Measurements from ENCODE around the gene ZSWIM8. TPM values are rescaled to one million over a fixed set of nuclear protein-coding genes. Genes with fewer than 3 reads are reported as not detected.
"Not testable (repeated sequence)": the region's sequence is repeated elsewhere in the genome, so short reads cannot be mapped to it uniquely, and the experiment has no call there.

Gene ZSWIM8
- total RNA-seq, 1 experiment from 2014 or later: 59.1 TPM

GRCh38 chr10:73786512-73786885 is 1.1 kb downstream of the ZSWIM8 start (continued):
- TF ChIP-seq ZSCAN18 (CRISPR knock-in tag; IDR thresholded peaks at IDR 0.05) (no peak), FOXP1 (CRISPR knock-in tag; IDR thresholded peaks at IDR 0.05; ENCODE audit: borderline replicate concordance) (no peak), MXD4 (CRISPR knock-in tag; IDR thresholded peaks at IDR 0.05; ENCODE audit: borderline replicate concordance) (no peak), TCF7 (CRISPR knock-in tag; IDR thresholded peaks at IDR 0.05; ENCODE audit: low read depth) (no peak), RORB (CRISPR knock-in tag; IDR thresholded peaks at IDR 0.05) (no peak), JAZF1 (CRISPR knock-in tag; IDR thresholded peaks at IDR 0.05) (no peak), ATF6 (CRISPR knock-in tag; IDR thresholded peaks at IDR 0.05) (no peak), ETV6 (CRISPR knock-in tag; IDR thresholded peaks at IDR 0.05) (no peak)

- not testable (repeated sequence) for ATAC-seq; H3K9me3 Mint-ChIP-seq; DNase-seq (ENCODE audit: low spot score); H3K27me3 Mint-ChIP-seq (ENCODE audit: low read depth); H3K27ac Mint-ChIP-seq
- POLR2A ChIA-PET: interaction anchor here (0.6 to 1.2 kb wide), 3 partner anchors 14 to 24 kb away, joined by 3 to 5 read pairs (median 4); a partner anchor contains a TSS
- peaks cover 20% of the 10 kb centered on the region for H3K4me1 Mint-ChIP-seq
- CTCF ChIA-PET: interaction anchor here (0.7 to 1.7 kb wide), 5 partner anchors 13 to 80 kb away, joined by 4 to 6 read pairs (median 4); a partner anchor contains a TSS
- H3K4me3 Mint-ChIP-seq: peak overlapping the region; percentile 36
- H3K36me3 Mint-ChIP-seq: peaks cover 17% of the 10 kb centered on the region
These were observed 1.8 kb downstream of the ZSWIM8 start for GRCh38 chr10:73787031-73787800.

- ATAC-seq: no peak
- Mint-ChIP-seq H3K4me1 (peaks cover 8% of the 10 kb centered on the region), H3K27me3 (ENCODE audit: low read depth) (no peaks in the 10 kb centered on the region), H3K36me3 (peaks cover 24% of the 10 kb centered on the region), H3K27ac (no peak overlapping the region), H3K9me3 (no peaks in the 10 kb centered on the region), H3K4me3 (no peak overlapping the region)
- CTCF ChIA-PET: interaction anchor here (0.7 kb wide), 1 partner anchor 169 kb away, joined by 3 read pairs; no protein-coding TSS in a partner anchor
- DNase-seq (ENCODE audit: low spot score): no peak
- TF ChIP-seq SOX15 (CRISPR knock-in tag; IDR thresholded peaks at IDR 0.05) (no peak), TEAD1 (CRISPR knock-in tag; IDR thresholded peaks at IDR 0.05) (no peak), TEAD4 (CRISPR knock-in tag; IDR thresholded peaks at IDR 0.05) (no peak), ZNF138 (CRISPR knock-in tag; conservative IDR thresholded peaks at IDR 0.05) (no peak), EMX1 (CRISPR knock-in tag; IDR thresholded peaks at IDR 0.05) (no peak), NR3C1 (CRISPR knock-in tag; conservative IDR thresholded peaks at IDR 0.05; ENCODE audit: low read depth) (no peak), FOXK1 (CRISPR knock-in tag; IDR thresholded peaks at IDR 0.05) (no peak), CTCF (IDR thresholded peaks at IDR 0.05) (no peak), USF2 (CRISPR knock-in tag; IDR thresholded peaks at IDR 0.05) (no peak), ZNF425 (CRISPR knock-in tag; conservative IDR thresholded peaks at IDR 0.05) (no peak), RELA (CRISPR knock-in tag; IDR thresholded peaks at IDR 0.05; ENCODE audit: borderline replicate concordance) (no peak)
- POLR2A ChIA-PET: interaction anchor here (0.6 to 1.1 kb wide), 2 partner anchors 17 to 20 kb away, joined by 3 to 9 read pairs; a partner anchor contains a TSS
These were observed 3.7 kb downstream of the ZSWIM8 start for GRCh38 chr10:73788864-73789658.

All from WTC11 (cell line).